Activated gamma-delta T cell treated with Interleukin-2 at 50 U/mL for 16 hours (primary cell): ENCODE measurements around the gene MARK3.
A peak's percentile ranks its signal among the peaks of the same experiment; 100 is the strongest.
"Not testable (repeated sequence)": the region's sequence is repeated elsewhere in the genome, so short reads cannot be mapped to it uniquely, and the experiment has no call there.

Experiments
- DNase-seq: peaks from one replicate; pipeline ENCODE4 v3.0.0-alpha.2; 2020

MARK3 gene

DNA sequence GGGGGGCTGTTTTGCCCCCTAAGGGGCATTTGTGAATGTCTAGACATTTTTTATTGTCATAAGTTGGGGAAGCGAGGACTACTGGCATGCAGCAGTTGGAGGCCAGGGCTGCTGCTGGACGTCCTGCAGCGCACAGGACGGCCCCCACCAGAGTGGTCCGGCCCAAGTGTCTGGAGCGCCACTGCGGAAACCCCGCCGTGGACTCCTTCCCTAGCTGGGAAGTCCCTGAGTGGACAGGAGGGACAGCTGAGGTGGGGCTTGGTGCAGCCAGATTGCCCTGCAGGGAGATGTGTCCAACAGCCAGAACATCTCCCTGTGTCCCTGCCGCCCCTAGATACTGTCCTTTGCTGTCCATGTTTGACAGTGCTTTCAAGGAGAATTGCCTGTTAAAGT lies 132.0 kb downstream of the MARK3 start:
- no peak for DNase-seq

DNA sequence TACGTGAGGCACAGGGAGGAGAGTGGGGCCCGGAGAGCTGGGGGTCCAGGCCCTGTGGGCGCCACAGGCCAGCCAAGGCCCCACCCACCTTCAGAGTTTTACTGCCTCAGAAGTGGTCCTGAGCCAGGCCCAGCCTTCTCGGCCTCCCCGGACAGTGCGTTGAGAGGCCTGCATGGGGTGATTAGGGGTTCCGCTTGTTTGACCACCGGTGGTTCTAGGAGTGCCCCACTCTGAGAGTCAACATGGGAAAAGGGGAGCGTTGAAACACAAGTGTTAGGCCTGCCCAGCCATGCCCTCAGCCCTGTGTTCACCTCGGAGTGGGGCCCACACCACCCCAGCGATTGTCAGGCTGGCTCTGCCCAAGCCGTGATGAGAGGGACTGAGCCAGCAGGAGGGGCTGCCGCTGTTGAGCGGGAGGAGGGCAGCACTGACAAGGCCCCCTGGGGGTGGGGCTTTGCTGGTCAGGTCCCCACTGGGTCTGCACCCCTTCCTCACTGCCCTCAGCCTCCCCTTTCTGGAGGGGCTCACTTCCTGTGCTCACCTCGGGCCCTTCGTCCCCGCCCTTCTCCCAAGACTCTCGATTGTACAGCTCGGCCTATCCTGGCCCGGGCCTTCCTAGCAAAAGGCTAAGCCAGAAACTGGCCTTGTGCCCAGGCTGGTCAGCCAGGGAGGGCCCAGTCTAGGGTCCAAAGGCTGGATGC lies 132.7 kb downstream of the MARK3 start:
- no peak for DNase-seq

DNA sequence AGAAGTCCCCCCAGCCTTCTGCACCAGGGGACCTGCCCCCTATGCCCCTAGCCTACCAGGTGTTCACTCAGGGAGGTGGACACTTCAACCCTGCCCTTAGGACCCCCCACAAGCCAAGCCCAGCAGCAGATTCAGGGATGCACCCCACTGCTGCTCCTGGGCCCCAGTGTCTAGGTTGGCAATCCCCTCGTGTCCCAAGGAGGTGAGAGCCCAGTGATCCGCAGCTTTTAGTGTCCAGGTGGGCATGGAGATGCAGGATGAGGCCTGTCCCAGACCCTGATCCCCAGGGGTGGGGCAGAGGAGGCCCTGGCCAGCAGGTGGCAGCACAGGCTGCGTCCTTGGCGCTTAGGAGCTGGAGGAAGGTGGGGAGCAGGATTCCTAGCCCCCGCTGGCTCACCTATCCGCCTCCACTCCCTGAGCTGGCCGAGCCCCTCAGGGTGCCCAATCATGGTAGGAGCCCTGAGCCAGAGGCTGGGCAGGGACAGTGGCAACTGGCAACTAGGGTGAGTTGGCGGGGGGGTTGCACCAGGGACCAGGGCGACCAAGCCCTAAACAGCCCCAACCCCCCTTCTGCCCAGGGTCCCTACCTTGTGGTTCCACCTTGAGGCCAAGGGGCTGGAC lies 133.3 kb downstream of the MARK3 start:
- peak; percentile 54 for DNase-seq

DNA sequence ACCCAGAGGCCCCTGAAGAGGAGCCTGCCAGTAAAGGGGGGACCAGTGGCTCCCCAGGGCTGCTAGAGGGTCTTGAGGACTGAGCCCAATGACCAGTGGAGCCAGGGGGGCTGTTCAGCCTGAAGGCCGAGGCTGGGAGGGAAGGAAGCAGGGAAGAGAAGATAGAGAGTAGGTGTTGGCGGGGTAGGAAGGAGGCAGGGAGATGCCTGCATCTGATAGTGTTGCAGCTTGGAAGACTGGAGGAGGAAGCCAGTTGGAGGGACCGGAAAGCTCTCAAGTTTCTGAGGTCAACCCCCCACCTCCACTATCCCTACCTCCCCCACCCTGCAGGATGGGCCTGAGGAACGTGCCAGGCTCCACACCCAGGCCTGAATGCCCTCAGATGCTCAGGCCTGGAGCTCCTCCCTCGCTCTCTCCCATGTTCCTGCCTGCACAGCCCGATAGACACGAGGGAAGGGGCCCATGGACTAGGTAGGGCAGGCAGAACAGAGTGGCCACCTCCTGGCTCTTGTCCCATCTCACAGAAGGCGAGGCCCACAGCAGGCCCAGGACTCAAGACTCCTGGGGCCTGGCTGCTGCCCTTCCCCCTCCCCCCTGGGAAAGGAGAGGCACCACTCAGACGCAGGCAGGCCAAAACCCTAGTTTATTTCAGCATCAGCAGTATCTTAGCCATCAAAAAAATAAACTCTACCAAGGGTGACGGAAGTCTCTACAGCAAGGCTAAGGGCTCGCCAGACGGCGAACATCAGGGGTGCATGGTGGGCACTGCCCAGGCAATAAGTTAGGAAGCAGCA lies 134.0 kb downstream of the MARK3 start:
- no peak for DNase-seq

DNA sequence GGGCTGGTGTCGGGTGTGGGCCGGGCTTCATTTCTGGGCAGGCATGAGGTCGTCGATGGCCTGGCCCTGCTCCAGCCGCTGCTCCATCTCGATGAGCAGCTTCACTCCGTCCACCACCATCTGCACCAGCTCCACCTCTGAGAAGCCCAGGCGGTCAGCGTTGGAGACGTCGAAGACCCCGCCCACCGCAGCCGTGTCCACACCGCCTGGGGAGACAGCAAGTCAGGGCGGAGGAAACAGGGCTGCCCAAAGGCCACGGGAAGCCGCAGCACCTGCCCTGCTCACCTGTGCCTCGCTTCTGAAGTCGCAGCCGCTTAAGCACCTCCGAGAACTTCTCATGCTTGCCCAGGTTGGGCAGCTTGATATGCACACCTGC lies 134.6 kb downstream of the MARK3 start:
- no peak for DNase-seq

- no peak for DNase-seq
Observed at GRCh38 chr14:103520269-103520656, 135.0 kb downstream of the MARK3 start.

- DNase-seq: peak; percentile 62
Observed at GRCh38 chr14:103520657-103521437, 135.6 kb downstream of the MARK3 start.

DNA sequence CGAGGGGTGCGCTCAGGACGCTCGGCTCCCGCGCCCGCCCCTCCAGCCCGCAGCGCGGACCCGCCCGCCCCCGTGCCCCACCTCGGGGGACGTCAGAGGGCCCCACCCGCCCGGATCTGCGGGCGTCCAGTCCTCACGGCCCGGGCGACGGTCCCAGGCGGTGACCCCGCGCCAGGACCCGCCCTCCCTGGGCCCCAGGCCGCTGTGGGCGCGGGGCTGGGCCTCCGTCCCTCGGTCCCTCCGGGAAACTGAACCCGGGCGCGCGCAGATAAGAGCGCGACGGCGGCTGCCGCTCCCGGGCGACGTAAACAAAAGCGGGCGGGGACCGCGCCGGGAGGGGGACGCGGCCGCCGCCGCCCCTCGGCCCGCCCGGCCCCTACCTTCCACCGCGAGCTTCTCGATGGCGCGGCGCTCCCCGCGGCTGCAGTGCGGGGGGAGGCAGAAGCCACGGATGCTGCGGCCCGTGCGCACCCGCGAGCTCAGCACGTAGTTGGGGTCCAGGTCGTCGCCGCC lies 136.3 kb downstream of the MARK3 start:
- no peak for DNase-seq

GRCh38 chr14:103521951-103522563 lies 136.8 kb downstream of the MARK3 start:
- DNase-seq: no peak

GRCh38 chr14:103522649-103523574 lies 137.7 kb downstream of the MARK3 start, which contains the start of gene CKB:
TSS of gene CKB (minus strand) at chr14:103522830. CDS start at chr14:103522493, 337 bp downstream.
- no peak for DNase-seq

GRCh38 chr14:103523575-103523954 lies 138.3 kb downstream of the MARK3 start:
- no peak for DNase-seq

DNA sequence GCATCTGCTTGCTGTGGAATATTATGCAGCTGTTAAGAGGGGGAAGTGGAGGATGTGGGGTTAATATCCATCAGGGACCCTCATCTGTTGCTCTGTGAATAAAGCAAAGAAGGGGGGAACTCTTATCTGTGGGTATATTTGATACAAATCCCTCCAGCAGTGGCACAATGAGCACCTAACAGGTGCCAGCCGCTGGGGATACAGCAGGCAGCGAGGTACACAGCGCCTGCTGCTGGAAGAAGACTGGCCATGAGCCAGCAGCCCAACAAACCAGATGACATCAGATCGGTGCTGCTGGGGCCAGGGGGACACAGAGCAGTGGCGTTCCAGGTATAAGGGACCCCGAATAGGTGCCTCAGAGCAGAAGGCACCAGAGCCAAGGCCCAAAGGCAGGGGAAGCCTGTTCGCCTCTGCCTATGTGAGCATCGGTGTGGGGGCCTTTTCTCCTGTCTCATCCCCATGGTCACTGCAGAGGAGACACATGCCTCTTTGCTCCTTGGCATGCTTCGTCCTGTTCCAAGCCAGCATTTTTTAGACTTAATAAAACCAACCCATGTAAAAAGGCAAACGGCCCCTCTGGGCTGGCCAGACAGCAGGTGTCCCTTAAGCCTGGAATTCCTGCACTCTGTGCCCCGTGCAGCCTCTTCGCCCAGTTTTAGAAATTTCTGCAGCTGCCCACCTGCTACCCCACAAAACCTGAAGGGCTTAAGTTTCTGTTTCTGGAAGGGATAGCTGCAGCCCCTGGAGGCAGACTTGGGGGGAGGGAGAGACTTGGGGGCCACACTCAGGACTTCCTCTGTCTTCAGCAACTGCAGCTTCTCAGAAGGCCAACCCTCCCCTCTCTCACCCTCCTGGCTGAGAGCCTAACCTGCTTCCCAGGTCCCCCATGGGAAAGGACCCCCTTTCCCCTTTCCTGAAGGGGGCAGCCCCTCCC lies 139.1 kb downstream of the MARK3 start:
- no peak for DNase-seq

GRCh38 chr14:103525430-103526246 lies 140.4 kb downstream of the MARK3 start:
- not testable (repeated sequence) for DNase-seq

DNA sequence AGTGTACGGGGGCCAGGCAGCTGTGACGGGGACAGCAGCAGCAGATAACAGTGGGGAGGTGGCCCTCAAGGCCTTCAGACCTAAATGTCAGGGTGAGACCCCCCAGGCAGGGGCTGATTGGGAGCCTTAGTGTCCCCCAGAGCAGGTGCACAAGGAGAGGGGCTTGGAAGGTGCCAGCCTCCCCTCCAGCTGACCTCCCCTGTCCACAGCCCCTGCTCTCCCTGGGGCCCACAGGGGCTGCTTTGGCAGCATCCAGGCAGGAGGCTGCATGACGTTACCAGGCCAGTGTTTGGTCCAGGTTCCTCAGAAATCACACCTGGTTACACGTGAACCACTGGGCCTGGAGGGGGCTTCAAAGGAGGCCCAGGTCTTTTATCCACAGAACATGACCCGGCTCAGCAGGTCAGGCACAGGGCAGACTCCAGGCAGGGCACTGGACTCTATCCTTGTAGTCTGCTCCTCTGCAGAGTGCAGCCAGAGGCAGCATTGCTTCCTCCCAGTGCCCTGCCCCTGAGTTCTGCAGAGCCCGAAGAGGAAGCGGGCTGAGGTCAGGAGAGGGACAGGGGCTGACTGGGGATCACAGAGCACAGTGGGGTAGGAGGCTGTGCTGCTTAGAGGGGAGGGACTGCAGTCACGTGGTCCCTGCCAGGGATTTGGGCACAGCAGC lies 141.2 kb downstream of the MARK3 start:
- DNase-seq: no peak

DNA sequence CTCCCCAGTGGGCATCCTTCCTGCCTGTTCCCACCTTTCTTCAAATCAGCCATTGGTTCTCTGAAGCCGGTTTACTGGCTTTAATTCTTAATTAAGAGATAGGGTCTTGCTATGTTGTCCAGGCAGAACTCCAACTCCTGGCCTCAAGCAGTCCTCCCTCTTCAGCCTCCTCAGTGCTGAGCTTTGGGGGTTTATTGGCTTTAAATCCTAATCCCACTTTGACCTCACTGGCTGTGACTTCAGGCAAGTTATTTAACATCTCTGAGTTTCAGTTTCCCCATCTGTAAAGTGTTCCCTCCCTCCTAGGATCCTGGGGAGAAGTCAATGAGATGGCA lies 141.7 kb downstream of the MARK3 start:
- DNase-seq: no peak

DNA sequence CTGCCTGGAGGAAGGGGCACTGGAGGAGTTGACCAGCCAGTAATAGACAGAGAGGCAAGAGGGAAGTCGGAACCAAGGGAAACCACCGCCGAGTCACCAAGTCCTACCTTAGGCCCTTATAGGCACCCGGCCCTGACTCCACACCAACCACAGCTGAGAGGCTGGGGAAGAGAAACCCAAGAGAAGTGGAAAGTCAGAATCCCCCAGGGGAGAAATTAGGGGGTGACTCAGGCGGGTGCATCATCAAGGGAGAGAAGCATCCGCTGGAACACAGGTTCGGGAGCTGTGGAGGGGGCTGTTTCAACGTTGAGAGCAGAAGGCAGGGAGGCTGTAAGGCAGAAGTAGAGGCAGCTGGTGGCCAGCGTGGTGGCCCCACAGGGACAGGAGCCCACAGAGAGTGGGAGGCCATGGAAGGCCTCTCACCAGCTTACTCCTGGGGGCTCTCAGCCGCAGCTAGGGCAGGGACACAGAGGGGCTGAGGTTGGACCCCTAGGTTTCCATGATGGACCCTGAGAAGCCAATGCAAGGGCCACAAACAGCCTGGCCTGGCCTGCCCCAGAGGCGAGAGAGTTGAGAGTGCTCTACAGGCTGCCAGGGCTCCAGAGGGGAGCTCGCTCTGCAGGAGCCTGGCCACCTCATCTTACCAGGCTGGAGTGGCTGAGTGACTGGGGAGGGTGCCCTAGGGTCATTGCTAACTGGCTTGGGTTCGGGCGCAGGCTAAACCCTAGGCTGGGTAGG lies 142.4 kb downstream of the MARK3 start:
- no peak for DNase-seq

- no peak for DNase-seq
Observed at GRCh38 chr14:103528146-103528586, 143.0 kb downstream of the MARK3 start.
